NCI-H146 (cell line): ENCODE results near the gene SLC30A1.
A peak's percentile ranks its signal among the peaks of the same experiment; 100 is the strongest.

Experiments
- DNase-seq: peaks from one replicate; lab custom pipeline; 2025; lab: John Stamatoyannopoulos, UW

Gene SLC30A1

DNA sequence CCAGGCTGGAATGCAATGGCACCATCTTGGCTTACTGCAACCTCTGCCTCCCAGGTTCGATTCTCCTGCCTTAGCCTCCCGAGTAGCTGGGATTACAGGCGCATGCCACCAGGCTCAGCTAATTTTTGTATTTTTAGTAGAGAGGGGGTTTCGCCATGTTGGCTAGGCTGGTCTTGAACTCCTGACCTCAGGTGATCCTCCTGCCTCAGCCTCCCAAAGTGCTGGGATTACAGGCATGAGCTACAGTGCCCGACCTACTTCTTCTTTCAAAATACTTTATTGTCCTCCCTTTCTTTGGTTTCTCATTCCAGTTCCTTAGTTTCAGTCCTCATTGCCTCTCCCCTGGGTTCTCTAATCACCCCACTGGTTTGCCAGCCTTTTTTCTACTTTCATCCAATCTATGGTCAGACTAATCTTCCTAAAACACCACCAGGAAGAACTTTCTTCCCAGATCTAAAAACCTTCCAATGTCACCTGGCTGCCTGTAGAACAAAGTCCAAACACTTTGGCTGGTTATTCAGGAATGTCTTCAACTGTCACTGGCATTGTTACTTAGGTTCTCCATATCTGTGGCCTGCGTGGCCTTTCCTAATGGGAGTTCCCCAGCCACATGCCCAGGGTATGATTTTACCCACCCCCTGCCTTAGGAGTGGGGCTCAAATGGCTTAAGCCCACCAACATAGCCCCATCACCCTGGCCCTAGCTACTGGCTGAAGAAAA is 29.0 kb upstream of the SLC30A1 start:
- no peak for DNase-seq

DNA sequence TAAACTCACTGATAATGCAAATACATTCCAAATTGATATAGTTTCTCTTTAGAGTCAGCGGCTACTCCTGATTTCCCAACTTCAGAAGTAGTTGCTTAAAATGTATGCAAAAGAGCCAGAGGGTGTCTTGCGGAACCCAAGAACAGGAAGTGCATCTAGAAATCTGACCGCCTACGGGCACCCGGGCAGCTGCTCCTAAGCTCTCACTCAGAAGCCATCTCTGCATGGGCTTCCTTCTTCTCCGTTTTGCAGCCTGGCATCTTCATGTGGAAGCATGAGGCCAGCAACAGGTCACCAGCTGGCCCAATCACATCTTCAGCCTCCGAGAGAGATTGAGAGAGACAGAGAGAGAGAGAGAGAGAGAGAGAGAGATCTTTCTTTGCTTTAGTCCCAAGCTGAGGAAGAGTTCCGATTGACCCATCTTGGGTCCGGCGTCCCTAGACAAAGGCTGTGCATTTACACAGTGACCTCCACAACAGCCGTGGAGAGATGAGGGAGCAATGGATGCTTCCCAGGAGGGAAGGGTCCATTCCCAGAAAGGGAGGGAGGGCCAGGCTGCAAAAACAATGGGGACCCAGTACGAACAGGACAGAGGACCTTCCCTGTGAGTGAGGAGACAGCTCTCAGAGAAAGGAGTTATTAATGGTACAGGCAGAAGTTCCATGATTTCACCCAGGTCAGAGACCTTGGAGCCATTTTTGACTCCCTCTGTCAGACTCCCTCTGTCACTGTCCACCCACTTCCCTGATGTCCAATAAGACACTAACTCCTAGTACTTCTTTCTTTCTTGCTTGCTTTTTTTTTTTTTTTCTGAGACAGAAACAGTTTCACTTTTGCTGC is 28.2 kb upstream of the SLC30A1 start:
- peak; percentile 6 for DNase-seq

DNA sequence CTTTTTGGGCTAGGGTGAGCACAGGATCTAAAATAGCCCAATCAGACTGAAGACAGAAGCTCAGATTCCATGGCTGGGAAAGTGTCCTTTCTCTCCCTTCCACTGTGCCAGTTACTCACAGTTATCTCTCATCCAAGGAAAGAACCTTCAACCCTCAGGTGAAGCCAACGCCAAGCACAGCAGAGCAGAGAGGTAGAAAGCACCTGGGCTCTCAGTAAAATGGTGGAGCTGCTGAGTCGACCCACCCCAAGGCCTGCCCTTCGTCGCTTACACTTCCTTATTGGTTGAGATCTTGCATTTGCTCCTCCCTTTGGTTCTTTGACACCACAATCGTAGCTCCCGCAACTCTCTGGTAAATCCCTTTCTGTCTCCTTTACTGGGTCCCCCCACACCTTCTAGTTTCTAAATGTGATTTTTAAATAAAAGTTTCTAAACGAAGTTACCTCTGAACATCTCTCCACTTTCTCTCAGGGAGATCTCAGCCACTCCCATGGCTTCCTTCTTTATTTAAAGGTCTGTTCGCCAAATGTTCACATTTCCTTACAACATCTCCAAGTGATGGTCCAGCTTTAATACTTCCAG is 27.5 kb upstream of the SLC30A1 start:
- no peak for DNase-seq

DNA sequence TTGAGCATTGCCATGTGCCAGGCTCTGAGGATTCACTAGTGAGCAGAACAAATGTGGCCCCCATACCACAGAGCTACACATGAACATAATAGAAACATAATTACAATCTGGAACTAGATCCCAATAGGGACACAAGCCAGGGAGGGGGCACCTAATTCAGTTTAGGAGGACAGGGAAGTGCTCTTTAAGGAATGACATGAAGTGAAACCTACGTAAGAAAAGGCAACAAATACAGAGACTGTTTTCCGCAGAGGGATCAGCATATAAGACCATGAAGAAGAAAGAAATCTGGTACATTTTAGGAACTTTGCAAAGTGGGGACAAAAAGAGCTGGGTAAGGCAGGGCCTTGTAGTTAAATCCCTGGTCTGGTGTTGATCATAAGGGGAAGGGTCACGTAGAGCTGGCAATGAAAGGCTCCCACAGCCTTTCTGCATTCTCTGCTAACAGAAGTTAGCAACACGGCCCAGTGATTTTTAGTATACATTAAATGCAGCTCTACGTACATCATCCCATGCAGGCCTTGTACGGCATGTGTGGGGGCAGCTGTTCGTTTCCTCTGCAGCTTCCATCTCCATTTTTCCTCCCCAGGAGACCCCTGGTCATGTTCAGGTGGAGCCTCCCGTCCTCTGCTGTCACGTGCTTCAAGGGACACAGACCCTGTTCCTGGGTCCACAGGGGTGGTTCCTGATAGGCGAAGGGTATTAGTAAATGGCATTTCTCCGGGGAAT is 26.8 kb upstream of the SLC30A1 start:
- no peak for DNase-seq

DNA sequence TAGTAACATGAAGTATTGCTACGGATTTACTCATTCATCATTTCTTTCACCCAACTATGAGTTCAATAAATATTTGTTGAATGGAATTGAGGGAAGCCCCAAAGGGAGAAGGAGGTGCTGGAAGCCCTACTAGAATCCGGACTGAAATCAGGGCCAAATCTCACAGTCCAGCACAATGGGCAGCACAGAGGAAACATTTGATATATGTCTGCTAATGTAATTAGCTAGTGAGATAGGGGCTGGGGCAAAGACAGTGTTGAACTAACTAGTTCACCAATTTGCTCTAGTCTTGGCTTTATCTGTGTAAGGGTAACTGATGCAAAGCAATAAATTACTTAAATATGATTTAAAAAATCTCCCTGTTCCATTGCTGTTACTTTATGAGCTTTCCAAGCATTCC is 26.1 kb upstream of the SLC30A1 start:
- DNase-seq = no peak

DNA sequence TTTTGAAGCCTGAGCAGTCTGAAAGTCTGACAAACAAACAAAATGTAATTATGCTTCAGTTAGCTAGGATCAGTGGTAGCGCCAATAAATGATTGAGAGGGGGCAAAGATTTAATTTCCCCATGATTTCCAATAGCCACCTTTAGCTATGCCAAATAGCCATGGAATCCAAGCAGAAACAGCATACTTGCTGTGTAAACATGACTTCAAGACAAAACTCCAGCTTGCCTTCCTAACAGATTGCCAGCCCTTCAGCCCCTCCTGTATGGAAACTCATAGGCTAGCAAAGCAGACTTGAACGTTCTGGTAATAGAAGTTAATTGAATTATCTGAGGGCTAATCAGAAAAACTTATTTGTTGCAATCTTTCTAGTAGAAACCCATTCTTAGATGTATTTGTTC is 25.6 kb upstream of the SLC30A1 start:
- DNase-seq = no peak

DNA sequence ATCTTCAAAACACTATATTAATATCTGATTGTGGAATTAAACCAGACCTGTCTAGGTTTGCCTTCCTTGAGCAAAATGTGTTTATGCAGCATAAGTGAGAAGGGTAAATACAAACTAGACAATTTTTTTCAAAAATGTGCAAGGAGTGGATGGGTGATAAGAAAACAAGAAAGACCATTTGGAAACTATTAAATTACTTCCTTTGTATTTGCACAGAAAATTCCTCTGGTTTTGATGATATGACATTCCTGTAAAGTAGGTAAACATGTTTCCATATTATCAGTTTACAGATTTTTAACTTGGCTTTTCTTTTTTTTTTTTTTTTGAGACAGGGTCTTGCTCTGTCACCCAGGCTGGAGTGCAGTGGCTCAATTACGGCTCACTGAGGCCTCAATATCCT is 24.8 kb upstream of the SLC30A1 start:
- no peak for DNase-seq

DNA sequence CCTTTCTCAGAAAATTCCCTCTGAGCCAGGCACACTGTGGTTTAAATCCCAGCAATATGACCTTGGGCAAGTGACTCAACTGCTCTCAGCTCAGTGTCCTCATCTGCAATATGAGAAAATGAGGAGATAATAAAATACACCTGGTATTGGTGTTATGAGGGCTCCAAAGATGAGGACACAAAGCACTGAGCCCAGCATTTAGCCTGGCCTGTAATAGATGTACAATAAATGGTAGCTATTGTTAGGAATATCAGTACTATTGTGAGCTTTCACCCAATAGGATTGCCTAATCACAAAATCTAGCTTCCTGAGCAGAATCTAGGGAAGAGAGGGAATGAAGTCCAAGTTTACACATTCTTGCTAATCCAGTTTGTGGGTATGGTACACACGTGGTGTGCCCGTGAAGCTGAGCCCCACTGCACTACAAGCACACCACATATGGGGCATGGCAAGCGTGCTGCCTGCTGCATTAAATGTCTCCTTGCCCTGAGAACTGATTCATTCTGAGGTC is 24.3 kb upstream of the SLC30A1 start:
- no peak for DNase-seq

DNA sequence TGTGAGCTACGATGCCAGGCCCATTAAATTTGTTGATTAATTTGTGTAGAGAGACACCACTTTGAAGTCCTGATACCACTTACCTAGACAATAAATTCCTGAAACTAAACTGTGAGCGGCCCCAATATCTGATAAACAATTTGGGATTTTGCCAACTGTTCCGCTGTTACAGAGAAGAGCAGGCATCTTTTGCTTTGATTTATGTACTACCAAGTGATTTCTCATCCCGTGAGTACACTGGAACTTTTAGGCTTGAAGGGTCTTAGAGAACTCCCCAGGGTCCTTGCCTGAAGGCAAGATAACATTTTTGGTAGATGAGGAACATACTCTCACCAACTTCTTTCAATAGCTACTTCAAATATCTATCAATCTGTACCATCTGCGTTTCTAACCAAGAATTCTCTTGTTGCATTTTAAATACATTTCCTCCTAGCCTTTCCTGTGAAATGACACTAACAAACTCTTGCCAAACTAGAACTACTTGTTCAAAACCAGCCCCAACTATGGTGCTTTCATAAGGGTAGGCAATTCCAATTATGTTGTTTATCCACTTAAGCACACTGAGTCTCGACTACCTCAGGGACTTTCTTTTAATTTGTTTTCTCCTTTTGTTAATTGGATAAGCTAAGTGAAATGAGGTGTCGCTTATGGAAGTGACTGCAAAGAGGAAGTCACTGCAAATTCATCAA is 23.2 kb upstream of the SLC30A1 start:
- DNase-seq = no peak

DNA sequence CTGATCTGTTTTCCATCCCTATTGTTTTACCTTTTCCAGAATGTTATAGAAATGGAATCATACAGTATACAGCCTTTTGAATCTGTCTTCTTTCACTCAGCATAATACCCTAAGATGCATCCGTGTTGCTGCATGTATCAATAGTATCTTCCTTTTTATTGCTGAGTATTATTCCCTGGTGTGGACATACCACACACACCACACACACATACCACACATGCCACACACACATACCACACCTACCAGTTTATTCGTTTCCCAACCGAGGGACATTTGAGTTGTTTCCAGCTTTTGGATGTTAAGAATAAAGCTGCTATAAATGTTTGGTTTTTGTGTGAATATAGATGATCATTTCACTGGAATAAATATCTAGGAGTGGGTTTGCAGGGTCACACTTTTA is 22.2 kb upstream of the SLC30A1 start:
- DNase-seq = no peak

DNA sequence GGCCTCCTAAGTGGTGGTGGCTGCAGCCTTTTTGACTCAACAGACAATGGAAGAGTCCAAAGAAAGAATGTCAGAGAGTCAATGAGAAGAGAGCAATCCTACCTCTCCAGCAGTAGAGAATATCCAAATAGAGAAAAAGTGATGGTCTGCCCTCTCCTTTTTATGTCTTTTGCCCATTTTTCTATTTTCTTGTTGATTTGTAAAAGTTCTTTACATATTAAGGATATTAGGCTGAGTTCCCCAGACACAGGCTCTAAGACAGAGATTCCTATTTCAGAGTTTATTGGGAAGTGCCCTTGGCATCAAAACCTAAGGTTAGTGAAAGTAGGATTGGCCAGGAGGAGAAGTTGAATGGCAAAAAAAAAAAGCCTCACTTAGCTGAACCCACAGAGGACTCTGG is 20.3 kb upstream of the SLC30A1 start:
- no peak for DNase-seq

DNA sequence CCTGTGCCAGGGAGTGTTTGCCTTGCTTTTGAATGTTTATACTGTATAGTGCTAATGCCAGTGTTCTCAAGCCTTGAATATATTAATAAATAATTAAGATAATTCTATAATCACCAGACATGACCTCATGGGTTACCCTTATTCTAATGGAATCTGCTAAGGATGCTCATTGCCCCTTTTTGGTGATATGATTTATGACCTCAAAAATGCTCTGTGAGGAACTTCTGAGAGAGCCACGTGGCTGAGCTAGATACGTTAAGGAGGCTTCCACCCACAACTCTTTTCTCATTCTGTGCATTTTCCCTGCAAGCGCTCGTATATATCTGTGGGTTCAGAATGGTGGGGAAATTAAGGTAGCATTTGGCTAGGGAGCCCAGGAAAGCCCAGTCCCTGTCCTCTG is 19.6 kb upstream of the SLC30A1 start:
- DNase-seq = no peak

DNA sequence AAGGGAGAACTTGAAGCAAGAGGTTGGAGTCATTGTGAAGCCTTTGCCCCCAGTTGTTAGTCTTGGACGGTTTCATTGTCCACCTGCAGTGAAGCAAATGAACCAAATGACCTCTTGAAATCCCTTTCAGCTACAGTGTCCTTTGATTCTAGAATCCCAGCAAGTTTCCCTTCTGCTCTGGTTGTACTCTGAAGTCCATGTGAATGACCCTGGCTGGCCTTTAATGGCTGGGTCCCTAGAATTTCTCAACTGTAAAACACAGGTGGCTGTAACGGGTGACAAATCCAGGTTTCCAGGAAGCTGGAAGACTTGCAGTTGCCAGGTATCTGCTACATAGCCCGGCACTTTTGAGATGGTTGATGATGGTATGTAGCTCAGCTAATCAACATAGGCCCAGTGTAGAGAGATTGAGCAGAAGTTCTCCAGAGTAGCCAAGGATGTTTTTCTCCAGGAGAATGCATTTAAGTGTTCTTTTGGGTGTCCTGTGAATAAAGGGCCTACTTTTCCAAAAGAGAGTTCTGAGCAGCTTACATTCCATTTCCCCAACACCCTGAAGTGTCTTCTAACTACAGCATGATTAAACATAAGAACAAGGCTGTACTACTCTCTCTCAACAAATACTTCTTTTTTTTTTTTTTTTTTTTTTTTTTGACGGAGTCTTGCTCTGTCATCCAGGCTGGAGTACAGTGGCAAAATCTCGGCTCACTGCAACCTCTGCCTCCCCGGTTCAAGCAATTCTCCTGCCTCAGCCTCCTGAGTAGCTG is 17.6 kb upstream of the SLC30A1 start:
- no peak for DNase-seq

DNA sequence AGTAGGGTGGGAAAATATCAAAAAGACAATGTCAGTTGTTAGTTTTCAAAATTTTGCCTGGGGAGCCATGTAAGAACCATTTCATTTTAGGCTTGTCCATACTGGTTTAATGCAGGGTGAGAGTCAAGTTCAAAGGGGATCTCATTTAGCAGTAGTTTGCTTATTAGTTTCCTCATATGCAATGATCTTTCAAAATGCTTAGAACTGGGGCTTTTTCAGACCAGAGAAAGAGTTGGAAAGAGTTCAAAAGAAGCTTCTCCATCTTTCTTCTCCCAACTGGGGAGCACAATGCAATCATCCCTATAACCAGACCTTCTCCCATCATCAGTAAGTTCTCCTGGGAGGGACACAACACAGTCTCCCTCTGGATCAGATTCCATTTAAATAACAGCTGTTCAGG is 16.5 kb upstream of the SLC30A1 start:
- no peak for DNase-seq

DNA sequence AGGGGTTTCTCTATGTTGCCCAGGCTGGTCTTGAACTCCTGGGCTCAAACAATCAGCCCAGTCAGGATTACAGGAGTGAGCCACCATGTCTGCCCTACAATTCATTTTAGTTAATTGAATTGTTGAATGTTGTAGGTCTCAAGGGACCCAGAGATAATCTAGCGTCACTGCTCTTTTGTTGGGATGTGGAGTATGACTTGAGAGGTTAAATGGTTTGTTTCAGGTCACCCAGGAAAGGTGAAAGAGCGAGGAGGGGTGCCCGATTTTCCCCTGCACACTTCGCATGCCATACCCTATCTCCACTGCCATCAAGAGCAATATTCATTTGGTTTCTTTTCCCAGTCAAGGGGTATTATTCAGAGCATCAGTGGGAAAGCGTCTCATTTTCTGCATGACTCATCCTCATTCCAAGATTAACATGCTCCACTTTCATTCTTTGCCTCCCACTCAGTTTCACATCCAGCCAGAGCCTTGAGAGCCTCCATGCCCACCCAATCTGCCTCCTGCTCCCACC is 13.1 kb upstream of the SLC30A1 start:
- DNase-seq = no peak

DNA sequence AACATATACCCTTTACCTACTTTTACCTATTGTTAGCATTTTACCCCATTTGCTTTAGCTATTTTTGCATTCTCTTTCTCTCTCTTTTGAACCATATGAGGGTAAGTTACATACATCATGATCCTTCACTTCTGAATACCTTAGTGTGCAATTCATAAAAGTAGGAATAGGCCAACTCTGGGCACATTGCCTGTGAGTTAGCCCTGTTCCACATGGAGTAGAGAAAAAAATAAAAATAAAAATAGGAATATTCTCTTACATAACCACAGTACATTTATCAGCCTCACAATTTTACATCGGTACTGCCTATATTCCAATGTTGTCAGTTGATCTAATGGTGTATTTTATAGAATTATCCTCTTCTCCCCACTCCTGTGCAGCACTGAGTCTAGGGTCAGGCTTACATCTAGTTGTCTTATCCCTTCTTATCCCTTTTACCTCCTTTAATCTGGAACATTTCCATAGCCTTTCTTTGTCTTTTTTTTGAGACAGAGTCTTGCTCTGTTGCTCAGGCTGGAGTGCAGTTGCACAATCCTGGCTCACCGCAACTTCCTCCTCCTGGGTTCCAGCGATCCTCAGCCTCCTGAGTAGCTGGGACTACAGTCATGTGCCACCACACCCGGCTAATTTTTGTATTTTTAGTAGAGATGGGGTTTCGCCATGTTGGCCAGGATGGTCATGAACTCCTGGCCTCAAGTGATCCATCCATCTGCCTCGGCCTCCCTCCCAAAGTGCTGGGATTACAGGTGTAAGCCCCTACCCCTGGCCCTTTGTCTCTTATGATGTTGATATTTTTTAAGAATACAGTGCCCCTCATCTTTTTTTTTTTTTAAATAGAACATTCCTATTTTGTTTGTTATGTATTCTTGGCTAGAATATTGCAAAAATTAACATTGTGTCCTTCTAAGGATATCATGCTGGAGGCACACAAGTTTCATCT is 11.1 kb upstream of the SLC30A1 start:
- DNase-seq = no peak

DNA sequence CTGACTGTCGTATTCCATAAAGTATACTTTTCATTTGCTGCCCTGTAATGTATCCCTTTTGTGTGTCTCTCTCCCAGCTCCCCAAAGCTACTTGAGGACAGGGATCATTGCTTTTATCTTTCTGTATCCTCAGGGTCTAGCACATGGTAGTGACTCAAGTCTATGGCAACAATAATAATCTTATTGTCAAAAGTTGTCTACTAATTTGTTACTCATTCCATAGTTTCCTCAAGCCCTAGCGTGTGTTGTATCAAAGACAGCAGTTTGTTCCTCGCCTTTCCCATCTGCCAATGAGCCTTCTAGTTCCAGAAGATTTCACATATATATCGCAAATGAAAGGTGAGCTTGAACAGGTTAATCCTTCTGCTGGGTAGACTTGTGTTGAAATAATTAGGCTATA is 9.8 kb upstream of the SLC30A1 start:
- DNase-seq = no peak

DNA sequence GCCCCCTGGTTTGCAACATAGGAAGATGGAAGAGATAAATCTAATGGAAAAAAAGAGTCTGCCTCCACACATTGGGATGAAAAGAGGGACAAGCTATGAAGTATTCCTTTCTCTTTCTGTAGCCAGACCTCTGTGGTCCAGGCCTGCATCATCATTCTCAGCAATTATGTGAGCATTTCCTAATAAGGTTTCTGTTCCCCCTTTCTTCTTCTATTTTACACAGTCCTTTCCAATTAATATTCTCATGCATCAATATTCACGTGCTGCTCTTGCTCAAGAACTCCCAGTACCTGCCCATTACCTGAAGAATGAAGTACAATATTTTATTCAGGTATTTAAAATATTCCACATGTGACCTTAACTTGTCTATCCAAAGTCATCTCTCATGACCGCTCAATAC is 8.2 kb upstream of the SLC30A1 start:
- no peak for DNase-seq

DNA sequence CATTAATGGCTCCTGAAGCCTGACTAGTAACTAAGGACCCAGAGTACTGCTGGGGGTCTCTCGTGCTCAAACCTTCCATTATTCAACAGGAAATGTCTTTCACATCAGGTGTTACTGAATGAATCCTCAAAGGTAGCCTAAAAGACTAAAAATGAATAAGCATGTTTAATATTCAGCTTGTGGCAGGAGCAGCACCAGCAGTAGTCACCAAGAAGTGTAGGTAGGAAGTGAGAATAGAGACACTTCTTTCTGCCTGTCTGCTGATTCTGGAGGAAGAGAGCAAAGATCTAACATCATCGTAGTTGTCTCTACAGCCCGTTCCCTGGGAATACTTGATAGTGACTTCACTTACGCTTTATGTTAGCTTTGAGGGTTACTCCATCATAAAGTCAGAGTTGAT is 7.6 kb upstream of the SLC30A1 start:
- no peak for DNase-seq
